Epithelial cell of proximal tubule (primary cell): ENCODE measurements around the gene PSMC3IP. TPM values are rescaled to one million over a fixed set of nuclear protein-coding genes. Genes with fewer than 3 reads are reported as not detected.
"Not testable (repeated sequence)": the region's sequence is repeated elsewhere in the genome, so short reads cannot be mapped to it uniquely, and the experiment has no call there.

Experiments used
- DNase-seq: peaks from one replicate; pipeline ENCODE4 v3.0.0-alpha.2; 2011; ENCODE audit warnings: low read depth
- H3K4me3 ChIP-seq: 2 replicates; pipeline ENCODE4 v1.5.1; 2011; ENCODE audit warnings: low read depth, mild to moderate bottlenecking, low read length
- CTCF ChIP-seq: conservative IDR thresholded peaks from 2 replicates; pipeline ENCODE4 v1.5.1; 2012; ENCODE audit warnings: low read depth, mild to moderate bottlenecking, low read length
- total RNA-seq: library from RNA; depleted of rRNA; stranded (reverse); fragments of >200 nt; gene quantifications from 2 replicates; pipeline ENCODE4 v1.2.3, GENCODE V29; 2015

Gene PSMC3IP
- total RNA-seq, 1 donor from 2014 or later, result 25.9 TPM

GRCh38 chr17:42560246-42560645 is 17.3 kb downstream of the PSMC3IP start:
- TF ChIP-seq CTCF, result no peak
- H3K4me3 ChIP-seq, result no peak overlapping the region
- DNase-seq, result no peak

- no peak for TF ChIP-seq CTCF
- no peak for DNase-seq
- no peak overlapping the region for H3K4me3 ChIP-seq
Measured at GRCh38 chr17:42559075-42559474, 18.5 kb downstream of the PSMC3IP start.

GRCh38 chr17:42555961-42556617 is 21.4 kb downstream of the PSMC3IP start:
- not testable (repeated sequence) for DNase-seq, H3K4me3 ChIP-seq
- peak; percentile 26 for TF ChIP-seq CTCF

- DNase-seq, result no peak
- no peak for TF ChIP-seq CTCF
- peak overlapping the region; percentile 86 for H3K4me3 ChIP-seq
Measured at GRCh38 chr17:42555122-42555622, 22.4 kb downstream of the PSMC3IP start.

- DNase-seq, result no peak
- peak overlapping the region; percentile 86 for H3K4me3 ChIP-seq
- TF ChIP-seq CTCF, result no peak
Measured at GRCh38 chr17:42554250-42555121, 23.0 kb downstream of the PSMC3IP start.

- no peak for DNase-seq
- peak; percentile 10 for TF ChIP-seq CTCF
- peak overlapping the region; percentile 86 for H3K4me3 ChIP-seq
Measured at GRCh38 chr17:42553866-42554249, 23.7 kb downstream of the PSMC3IP start.
